Neuronal stem cell (in vitro differentiated cells): ENCODE data around the gene AFAP1L2.
A peak's percentile ranks its signal among the peaks of the same experiment; 100 is the strongest.

Experiments
- DNase-seq: peaks from one replicate; pipeline ENCODE4 v3.0.0-alpha.2; 2013; ENCODE audit warnings: low spot score
- H2AFZ ChIP-seq: one replicate; pipeline ENCODE4 v1.6.1; 2013; ENCODE audit warnings: mild to moderate bottlenecking, low read length, inconsistent platforms
- H2AK5ac ChIP-seq: 2 replicates; pipeline ENCODE4 v1.6.1; 2013; ENCODE audit warnings: low read depth, mild to moderate bottlenecking, inconsistent platforms, low read length, moderate library complexity, mixed read lengths
- H2BK120ac ChIP-seq: 2 replicates; pipeline ENCODE4 v1.6.1; 2013; ENCODE audit warnings: low read depth, mild to moderate bottlenecking, inconsistent platforms, low read length, moderate library complexity, mixed read lengths
- H2BK12ac ChIP-seq: one replicate; pipeline ENCODE4 v1.6.1; 2013; ENCODE audit warnings: low read length, inconsistent platforms
- H2BK15ac ChIP-seq: 2 replicates; pipeline ENCODE4 v1.6.1; 2013; ENCODE audit warnings: mild to moderate bottlenecking, low read length, inconsistent platforms, mixed read lengths
- H2BK5ac ChIP-seq: one replicate; pipeline ENCODE4 v1.6.1; 2013; ENCODE audit warnings: inconsistent platforms, mild to moderate bottlenecking, low read length, moderate library complexity
- H3K14ac ChIP-seq: one replicate; pipeline ENCODE4 v1.6.1; 2013; ENCODE audit warnings: low read length, inconsistent platforms
- H3K18ac ChIP-seq: 2 replicates; pipeline ENCODE4 v1.6.1; 2013; ENCODE audit warnings: low read length, inconsistent platforms
- H3K23ac ChIP-seq: 2 replicates; pipeline ENCODE4 v1.6.1; 2013; ENCODE audit warnings: low read depth, mild to moderate bottlenecking, mixed read lengths, low read length, inconsistent platforms; ENCODE audit not compliant: poor library complexity
- H3K27ac ChIP-seq: replicated peaks from 3 replicates; pipeline ENCODE4 v1.5.1; 2013; ENCODE audit warnings: low read length, inconsistent platforms
- H3K27me3 ChIP-seq, 3 experiments: 2 replicates each; pipeline ENCODE4 v1.6.1; 2013; ENCODE audit warnings: low read length in 3 of 3, mild to moderate bottlenecking in 2 of 3, inconsistent platforms in 1 of 3, low read depth in 1 of 3, mixed read lengths in 1 of 3, moderate library complexity in 1 of 3; ENCODE audit not compliant: control insufficient read depth in 3 of 3, insufficient read depth in 3 of 3
- H3K36me3 ChIP-seq, 2 donors: replicated peaks in 1 of 2; 2 replicates each; pipeline ENCODE4 v1.6.1; 2013; ENCODE audit warnings: low read length in 2 of 2; ENCODE audit not compliant: control insufficient read depth in 2 of 2, insufficient read depth in 2 of 2
- H3K4ac ChIP-seq: 2 replicates; pipeline ENCODE4 v1.6.1; 2013; ENCODE audit warnings: inconsistent platforms, mild to moderate bottlenecking, low read length, moderate library complexity
- H3K4me1 ChIP-seq, 2 donors: 1 replicate in 1 of 2; 2 replicates in 1 of 2; pipeline ENCODE4 v1.6.1; 2013; ENCODE audit warnings: low read length in 2 of 2, low read depth in 1 of 2; ENCODE audit not compliant: control insufficient read depth in 2 of 2, insufficient read depth in 1 of 2
- H3K4me2 ChIP-seq: one replicate; pipeline ENCODE4 v1.6.1; 2013; ENCODE audit warnings: mild to moderate bottlenecking, low read length, inconsistent platforms; ENCODE audit not compliant: insufficient read depth, poor library complexity, severe bottlenecking
- H3K4me3 ChIP-seq, 2 donors: 2 replicates each; pipeline ENCODE4 v1.5.1; 2013; ENCODE audit warnings: low read length in 2 of 2, mild to moderate bottlenecking in 2 of 2, inconsistent platforms in 1 of 2, moderate library complexity in 1 of 2
- H3K79me1 ChIP-seq: one replicate; pipeline ENCODE4 v1.6.1; 2013; ENCODE audit warnings: low read depth, mild to moderate bottlenecking, inconsistent platforms, low read length, moderate library complexity
- H3K9ac ChIP-seq: one replicate; pipeline ENCODE4 v1.6.1; 2013; ENCODE audit warnings: mild to moderate bottlenecking, low read depth, low read length, inconsistent platforms; ENCODE audit not compliant: poor library complexity
- H3K9me3 ChIP-seq, 2 donors: replicated peaks in 1 of 2; 2 replicates each; pipeline versions ENCODE3 to v1.6.1; 2013; ENCODE audit warnings: low read length in 2 of 2, mild to moderate bottlenecking in 2 of 2, inconsistent platforms in 1 of 2, low read depth in 1 of 2, mixed read lengths in 1 of 2, moderate library complexity in 1 of 2; ENCODE audit not compliant: control insufficient read depth in 2 of 2, insufficient read depth in 1 of 2
- H4K8ac ChIP-seq: one replicate; pipeline ENCODE4 v1.6.1; 2013; ENCODE audit warnings: low read depth, mild to moderate bottlenecking, inconsistent platforms, low read length, moderate library complexity
- H4K91ac ChIP-seq: one replicate; pipeline ENCODE4 v1.6.1; 2013; ENCODE audit warnings: low read length, low read depth, mild to moderate bottlenecking, inconsistent platforms; ENCODE audit not compliant: poor library complexity
- WGBS, 2 donors: extraction: QIAGEN DNeasy Blood & Tissue Kit; methylation state at CpG; one replicate each; pipeline ENCODE4 v1.1.7; 2013; ENCODE audit warnings: missing lambda C conversion rate in 2 of 2, mixed read lengths in 1 of 2; ENCODE audit not compliant: insufficient read length in 2 of 2, insufficient replicate concordance in 1 of 2; ENCODE audit errors: extremely low coverage in 2 of 2; 5-methylcytosine and 5-hydroxymethylcytosine counted together

The AFAP1L2 gene

DNA sequence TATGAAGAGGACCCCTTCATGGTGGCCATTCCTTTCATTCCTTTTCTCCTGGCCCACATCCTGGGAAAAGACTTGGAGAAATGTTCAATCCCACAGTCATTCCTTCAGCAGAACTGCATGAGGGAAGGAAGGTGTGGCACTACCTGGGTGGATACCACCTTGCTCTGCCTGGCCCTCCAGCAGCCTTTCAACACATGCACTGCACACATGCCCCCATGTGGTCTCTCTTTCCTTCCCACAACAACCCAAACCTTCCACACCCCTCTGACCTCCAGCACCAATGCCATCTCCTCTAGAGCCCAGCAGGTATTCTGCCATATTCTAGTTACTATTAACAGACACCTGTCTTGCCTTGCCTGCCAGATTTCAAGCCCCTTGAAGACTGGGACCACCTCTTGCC is 40.5 kb upstream of the AFAP1L2 start:
- Histone ChIP-seq H4K8ac (no peak overlapping the region), H3K4me1 (no peaks in the 10 kb centered on the region), H3K23ac (no peak overlapping the region), H3K27me3 (no peaks in the 10 kb centered on the region), H2AFZ (no peak overlapping the region), H3K4ac (no peak overlapping the region), H3K4me3 (no peak overlapping the region), H2AK5ac (no peak overlapping the region), H2BK5ac (no peak overlapping the region), H2BK15ac (no peak overlapping the region), H3K27ac (no peak overlapping the region), H2BK12ac (no peak overlapping the region), H3K14ac (no peak overlapping the region), H3K18ac (no peak overlapping the region), H3K9me3 (no peaks in the 10 kb centered on the region), H3K4me2 (no peak overlapping the region), H3K9ac (peak overlapping the region; percentile 55), H2BK120ac (no peak overlapping the region), H3K36me3 (peaks cover 2 to 96% of the 10 kb centered on the region in 2 donors), H4K91ac (no peak overlapping the region), H3K79me1 (no peaks in the 10 kb centered on the region)
- no peak for DNase-seq

DNA sequence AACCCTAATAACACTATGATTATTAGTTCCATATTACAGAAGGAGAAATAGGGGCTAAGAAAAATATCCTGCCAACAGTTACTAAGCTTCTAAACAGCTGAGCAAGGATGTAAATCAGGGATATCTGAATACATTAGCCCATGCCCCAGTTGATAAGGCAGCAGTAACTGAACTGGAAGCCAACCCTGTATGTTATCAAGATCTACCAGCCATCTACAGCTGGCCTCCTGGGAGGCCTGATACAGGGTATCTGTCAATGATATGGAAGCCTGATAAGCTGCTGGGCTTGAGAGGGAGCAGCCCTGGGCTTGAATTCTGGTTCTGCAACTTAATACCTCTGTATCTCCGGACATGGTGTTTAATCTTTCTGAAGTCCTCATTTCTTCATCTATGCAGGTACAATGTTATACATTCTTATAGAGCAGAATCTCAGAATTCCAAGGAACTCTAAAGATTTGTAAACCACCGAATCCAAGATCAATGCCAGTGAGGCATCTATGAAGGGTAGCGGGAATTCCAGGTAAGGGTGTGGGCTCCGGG is 37.9 kb upstream of the AFAP1L2 start:
- Histone ChIP-seq H3K27ac (no peak overlapping the region), H3K4me3 (no peak overlapping the region), H3K27me3 (no peaks in the 10 kb centered on the region), H3K4ac (no peak overlapping the region), H4K8ac (no peak overlapping the region), H2BK5ac (no peak overlapping the region), H3K4me2 (no peak overlapping the region), H3K79me1 (no peaks in the 10 kb centered on the region), H2BK120ac (no peak overlapping the region), H3K23ac (no peak overlapping the region), H3K36me3 (peaks cover 7 to 98% of the 10 kb centered on the region in 2 donors), H3K9me3 (peaks cover 0 to 1% of the 10 kb centered on the region in 2 donors), H3K9ac (no peak overlapping the region), H2BK12ac (no peak overlapping the region), H2AFZ (no peak overlapping the region), H4K91ac (no peak overlapping the region), H3K18ac (no peak overlapping the region), H2AK5ac (no peak overlapping the region), H3K4me1 (no peaks in the 10 kb centered on the region), H3K14ac (no peak overlapping the region), H2BK15ac (no peak overlapping the region)
- WGBS, 2 donors: no CpG with 5 or more reads among the region's 4 CpGs
- DNase-seq: no peak

DNA sequence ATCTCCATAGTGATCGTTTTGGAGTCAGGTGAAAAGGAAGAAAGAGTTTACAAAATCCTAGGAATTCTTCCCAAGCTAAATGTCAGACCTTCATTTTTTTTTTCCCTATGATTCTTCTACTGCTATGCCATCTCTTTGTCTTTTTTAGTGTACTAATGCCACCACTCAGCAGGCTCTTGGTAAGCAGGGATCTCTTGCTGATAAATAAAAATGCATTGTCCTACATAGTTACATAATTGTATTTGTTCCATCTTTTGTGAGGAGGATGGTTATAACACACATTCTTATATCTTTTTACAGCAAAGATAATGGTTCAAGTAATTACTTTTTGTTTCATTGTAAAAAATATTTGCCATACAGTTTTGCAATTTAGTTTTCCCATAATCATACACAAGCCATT is 36.8 kb upstream of the AFAP1L2 start:
- no peak overlapping the region for H3K27ac ChIP-seq
- WGBS, 2 donors: no CpG with 5 or more reads among the region's 1 CpG

DNA sequence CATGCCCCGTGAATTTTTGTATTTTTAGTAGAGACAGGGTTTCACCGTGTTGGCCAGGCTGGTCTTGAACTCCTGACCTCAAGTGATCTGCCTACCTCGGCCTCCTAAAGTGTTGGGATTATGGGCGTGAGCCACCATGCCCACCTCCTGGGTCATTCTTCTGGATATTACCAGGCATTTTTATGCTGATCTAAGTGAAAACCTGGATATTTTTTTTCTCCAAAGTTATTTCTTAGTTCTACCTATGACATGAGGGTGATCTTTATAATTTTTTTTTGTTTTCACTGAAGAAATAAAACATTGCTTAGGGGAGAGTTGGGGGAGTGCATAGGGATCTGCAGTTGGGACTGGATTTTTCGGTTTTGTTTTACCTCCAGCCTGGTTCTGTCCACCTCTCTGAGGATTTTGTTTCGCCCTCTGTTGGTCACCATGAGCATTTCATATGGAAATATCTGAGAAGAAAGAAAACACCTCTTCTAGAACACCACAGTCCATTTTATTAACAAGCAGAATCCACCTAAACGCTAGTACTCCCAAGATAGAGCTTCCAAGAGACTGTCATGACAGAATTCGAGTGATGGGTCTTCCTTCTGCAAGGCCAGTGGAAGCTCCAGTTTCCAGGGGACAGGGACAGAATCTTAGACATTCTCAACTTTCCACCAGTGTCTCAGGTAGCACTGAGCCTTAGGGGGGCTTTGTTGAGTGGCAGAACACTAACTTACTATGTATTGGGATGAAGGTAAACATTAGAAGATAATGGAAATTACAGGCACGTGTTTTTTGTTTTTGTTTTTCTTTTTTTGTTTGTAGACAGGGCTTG is 33.4 kb upstream of the AFAP1L2 start:
- peaks cover 5 to 100% of the 10 kb centered on the region in 2 donors for H3K36me3 ChIP-seq
- H3K4ac ChIP-seq: no peak overlapping the region
- H3K79me1 ChIP-seq: no peaks in the 10 kb centered on the region
- no peak overlapping the region for H2BK15ac ChIP-seq
- no peaks in the 10 kb centered on the region for H3K4me1 ChIP-seq
- H3K27me3 ChIP-seq: no peaks in the 10 kb centered on the region
- DNase-seq: no peak
- no peak overlapping the region for H2BK120ac ChIP-seq
- H3K4me2 ChIP-seq: no peak overlapping the region
- H4K8ac ChIP-seq: no peak overlapping the region
- no peak overlapping the region for H3K14ac ChIP-seq
- no CpG with 5 or more reads among the region's 9 CpGs for WGBS, 2 donors
- H2BK5ac ChIP-seq: no peak overlapping the region
- H3K27ac ChIP-seq: no peak overlapping the region
- H2AK5ac ChIP-seq: no peak overlapping the region
- no peak overlapping the region for H3K9ac ChIP-seq
- H2AFZ ChIP-seq: no peak overlapping the region
- peaks cover 0 to 1% of the 10 kb centered on the region in 2 donors for H3K9me3 ChIP-seq
- H3K23ac ChIP-seq: no peak overlapping the region
- H3K4me3 ChIP-seq: no peak overlapping the region
- no peak overlapping the region for H4K91ac ChIP-seq
- no peak overlapping the region for H3K18ac ChIP-seq
- H2BK12ac ChIP-seq: no peak overlapping the region

More for the DNA sequence above, 36.8 kb upstream of the AFAP1L2 start:
- H3K36me3 ChIP-seq: peaks cover 7 to 98% of the 10 kb centered on the region in 2 donors
- H3K4ac ChIP-seq: no peak overlapping the region
- no peak overlapping the region for H2AFZ ChIP-seq
- no peak overlapping the region for H3K4me3 ChIP-seq
- H2BK15ac ChIP-seq: no peak overlapping the region
- no peak overlapping the region for H2BK120ac ChIP-seq
- H4K8ac ChIP-seq: no peak overlapping the region
- peaks cover 0 to 1% of the 10 kb centered on the region in 2 donors for H3K9me3 ChIP-seq
- no peak overlapping the region for H2BK12ac ChIP-seq
- no peak overlapping the region for H3K9ac ChIP-seq
- H3K18ac ChIP-seq: no peak overlapping the region
- no peak overlapping the region for H2AK5ac ChIP-seq
- no peak overlapping the region for H3K14ac ChIP-seq
- H3K23ac ChIP-seq: no peak overlapping the region
- H4K91ac ChIP-seq: no peak overlapping the region
- no peak overlapping the region for H2BK5ac ChIP-seq
- H3K4me1 ChIP-seq: no peaks in the 10 kb centered on the region
- H3K4me2 ChIP-seq: no peak overlapping the region
- H3K79me1 ChIP-seq: no peaks in the 10 kb centered on the region
- H3K27me3 ChIP-seq: no peaks in the 10 kb centered on the region
- no peak for DNase-seq
